ENCODE data around the gene TRIB2. TPM values are rescaled to one million over a fixed set of nuclear protein-coding genes. Genes with fewer than 3 reads are reported as not detected.

Gene TRIB2
- total and polyA plus RNA-seq, 2 of the 13 experiments (the other 11 are each of a cell fraction or from before 2014, with no cell fraction given), result 1.1 to 2.3 TPM

- BruUV-seq (replicated peaks), result no TSS peak
- Histone ChIP-seq H3K9ac (ENCODE audit: insufficient read depth, low read depth, low read length) (no peak overlapping the region), H3K27me3 (ENCODE audit: control insufficient read depth in 1 of 2, insufficient read depth in 2 of 2, low read length in 2 of 2) (no peaks in the 10 kb centered on the region), H4K20me1 (ENCODE audit: insufficient read depth, low read length) (no peaks in the 10 kb centered on the region), H3K36me3 (replicated peaks in 1 of 2; ENCODE audit: control insufficient read depth in 1 of 2, insufficient read depth in 2 of 2, low read length in 2 of 2) (no peaks in the 10 kb centered on the region), H3K79me2 (ENCODE audit: insufficient read depth, low read length) (no peaks in the 10 kb centered on the region), H2AFZ (ENCODE audit: low read length) (no peak overlapping the region), H3K4me2 (ENCODE audit: low read depth, low read length) (no peak overlapping the region), H3K27ac (ENCODE audit: extremely low read length, insufficient read depth, low read length) (no peak overlapping the region), H3K4me3 (replicated peaks in 1 of 3; ENCODE audit: insufficient read depth in 1 of 3, low read depth in 2 of 3, low read length in 3 of 3) (no peak overlapping the region), H3K9me3 (ENCODE audit: low read length) (no peaks in the 10 kb centered on the region), H3K4me1 (ENCODE audit: insufficient read depth, low read length) (peaks cover 15% of the 10 kb centered on the region)
- POLR2A ChIA-PET, result no interaction called here
- no peak for DNase-seq (ENCODE audit: low spot score)
- in situ Hi-C loops (cut with HindIII; ENCODE audit: extremely low pct_ligation_motif_present, low pct_unique_long_range_greater_than_20kb), result no loop called here
- no peak for ATAC-seq
- WGBS (ENCODE audit: low lambda C conversion rate), result 50% methylated on average over 2 of the region's 2 CpGs
- FAIRE-seq, result no peak
- intact Hi-C loops (cut with micrococcal nuclease; ENCODE audit: unreplicated experiment), result no loop called here
- TF ChIP-seq PBX2 (CRISPR knock-in tag; IDR thresholded peaks at IDR 0.05), result no peak
- TF ChIP-seq ZNF563 (CRISPR knock-in tag; IDR thresholded peaks at IDR 0.05), result no peak
- TF ChIP-seq ETV6 (CRISPR knock-in tag; conservative IDR thresholded peaks at IDR 0.05), result no peak
- no peak for TF ChIP-seq WIZ (CRISPR knock-in tag; IDR thresholded peaks at IDR 0.05)
- no peak for TF ChIP-seq ZNF839 (CRISPR knock-in tag; IDR thresholded peaks at IDR 0.05; ENCODE audit: borderline replicate concordance)
- no peak for TF ChIP-seq TEF (CRISPR knock-in tag; IDR thresholded peaks at IDR 0.05)
- no peak for TF ChIP-seq IKZF5 (CRISPR knock-in tag; IDR thresholded peaks at IDR 0.05)
- no peak for TF ChIP-seq ZNF333 (CRISPR knock-in tag; IDR thresholded peaks at IDR 0.05; ENCODE audit: borderline replicate concordance)
- no peak for TF ChIP-seq KDM6A (CRISPR knock-in tag; IDR thresholded peaks at IDR 0.05; ENCODE audit: low read depth)
- TF ChIP-seq, protein P1, sequence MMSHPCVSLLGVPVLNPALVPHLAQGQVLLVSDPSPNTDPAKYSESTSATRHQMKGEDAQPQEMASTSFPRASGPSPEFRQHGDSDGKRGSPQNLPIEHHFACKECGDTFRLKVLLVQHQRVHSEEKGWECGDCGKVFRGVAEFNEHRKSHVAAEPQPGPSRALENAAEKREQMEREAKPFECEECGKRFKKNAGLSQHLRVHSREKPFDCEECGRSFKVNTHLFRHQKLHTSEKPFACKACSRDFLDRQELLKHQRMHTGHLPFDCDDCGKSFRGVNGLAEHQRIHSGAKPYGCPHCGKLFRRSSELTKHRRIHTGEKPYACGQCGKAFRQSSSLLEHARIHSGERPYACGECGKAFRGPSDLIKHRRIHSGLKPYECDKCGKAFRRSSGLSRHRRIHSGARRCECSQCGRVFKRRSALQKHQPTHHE (CRISPR knock-in tag; IDR thresholded peaks at IDR 0.05; ENCODE audit: borderline replicate concordance), result no peak
- TF ChIP-seq SRSF9 (IDR thresholded peaks at IDR 0.05; ENCODE audit: borderline replicate concordance, insufficient read depth, low read depth, low read length, poor library complexity, severe bottlenecking), result no peak
- CTCF ChIA-PET (ENCODE audit: low intra/inter-chr PET ratio, low total read pairs), result no interaction called here
These were observed 9.5 kb downstream of the TRIB2 start for GRCh38 chr2:12726271-12726670.
